GM20431 (cell line): Measurements from ENCODE around the gene CDK2.
"Not testable (repeated sequence)": the region's sequence is repeated elsewhere in the genome, so short reads cannot be mapped to it uniquely, and the experiment has no call there.

Source experiments
- in situ Hi-C: fragments of 300-500 bp; cut with MseI, MboI; formaldehyde crosslinking; loops from one replicate; pipeline ENCODE4 v1.15.0; 2020; ENCODE audit warnings: low sequenced_read_pairs; ENCODE audit not compliant: unreplicated experiment

CDK2 gene

DNA sequence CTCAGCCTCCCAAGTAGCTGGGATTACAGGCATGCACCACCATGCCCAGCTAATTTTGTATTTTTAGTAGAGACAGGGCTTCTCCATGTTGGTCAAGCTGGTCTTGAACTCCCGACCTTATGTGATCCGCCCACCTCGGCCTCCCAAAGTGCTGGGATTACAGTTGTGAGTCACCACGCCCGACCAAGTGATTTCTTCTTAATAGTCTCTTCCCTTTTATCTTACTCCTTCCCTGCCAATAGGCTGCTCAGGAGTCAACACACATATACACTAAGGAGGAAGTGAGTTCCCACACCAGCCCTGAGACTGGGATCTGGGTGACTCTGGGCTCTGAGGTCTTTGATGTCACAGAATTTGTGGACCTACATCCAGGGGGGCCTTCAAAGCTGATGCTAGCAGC, 36.7 kb downstream of the CDK2 start:
- in situ Hi-C loops = not testable (repeated sequence)

DNA sequence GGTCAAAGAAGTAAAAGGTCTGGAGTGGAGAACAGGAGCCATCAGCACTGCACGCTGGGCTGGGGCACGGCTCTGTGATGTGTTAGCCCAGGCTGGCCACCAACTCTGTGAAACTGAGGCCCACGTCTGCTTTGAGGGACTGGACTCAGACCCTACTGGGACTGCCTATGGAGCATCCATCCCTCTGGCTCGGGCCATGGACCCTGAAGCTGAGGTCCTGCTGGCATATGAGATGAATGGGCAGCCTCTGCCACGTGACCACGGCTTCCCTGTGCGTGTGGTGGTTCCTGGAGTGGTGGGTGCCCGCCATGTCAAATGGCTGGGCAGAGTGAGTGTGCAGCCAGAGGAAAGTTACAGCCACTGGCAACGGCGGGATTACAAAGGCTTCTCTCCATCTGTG, 37.6 kb downstream of the CDK2 start:
- in situ Hi-C loops = no loop called here

DNA sequence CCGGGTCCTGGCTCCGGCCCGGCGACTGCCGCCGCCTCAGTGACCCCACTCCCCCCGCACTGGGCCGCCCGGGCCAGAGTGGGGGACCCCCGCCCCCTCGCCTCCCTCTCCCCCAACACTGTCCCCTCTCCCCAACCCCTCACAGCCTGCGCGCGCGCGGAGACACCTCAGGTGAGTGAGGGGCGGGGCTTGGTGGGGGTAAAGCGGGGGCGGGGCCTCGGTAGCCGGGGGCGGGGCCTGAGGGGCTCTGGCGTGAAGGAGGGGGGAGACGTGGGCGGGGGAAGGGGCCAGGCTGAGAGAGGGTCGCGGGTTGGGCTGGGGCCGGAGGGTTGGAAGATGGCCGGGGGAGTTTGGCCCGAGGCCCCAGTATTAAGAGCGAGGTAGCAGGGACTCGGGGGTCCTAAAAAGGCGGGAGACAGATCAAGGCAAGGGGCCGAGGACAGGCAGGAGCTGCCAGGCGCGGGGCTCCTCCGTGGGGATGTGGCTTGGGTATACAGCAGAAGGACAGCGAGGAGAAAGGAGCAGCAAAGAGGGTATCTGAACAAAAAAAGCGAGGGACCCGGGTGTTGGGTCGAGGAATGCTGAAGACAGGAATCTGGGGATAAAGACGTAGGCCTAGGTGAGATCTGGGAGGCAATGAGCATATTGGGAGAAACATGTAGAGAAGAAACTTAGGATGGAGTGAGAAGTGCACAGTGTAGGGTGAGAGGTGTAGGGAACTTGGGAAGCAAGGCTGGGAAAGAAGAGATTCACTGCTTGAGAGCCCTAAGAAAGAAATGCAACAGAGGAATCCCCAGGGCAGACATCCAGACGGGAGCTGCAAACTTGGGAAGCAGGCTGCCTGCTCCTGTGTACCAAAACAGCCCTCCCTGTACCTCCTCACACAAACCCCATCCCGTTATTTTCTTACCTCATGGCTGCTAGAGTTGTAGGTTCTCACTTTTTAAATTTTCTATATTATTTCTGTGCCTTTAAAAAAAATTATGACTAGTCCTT, 41.2 kb downstream of the CDK2 start:
- in situ Hi-C loops = no loop called here

DNA sequence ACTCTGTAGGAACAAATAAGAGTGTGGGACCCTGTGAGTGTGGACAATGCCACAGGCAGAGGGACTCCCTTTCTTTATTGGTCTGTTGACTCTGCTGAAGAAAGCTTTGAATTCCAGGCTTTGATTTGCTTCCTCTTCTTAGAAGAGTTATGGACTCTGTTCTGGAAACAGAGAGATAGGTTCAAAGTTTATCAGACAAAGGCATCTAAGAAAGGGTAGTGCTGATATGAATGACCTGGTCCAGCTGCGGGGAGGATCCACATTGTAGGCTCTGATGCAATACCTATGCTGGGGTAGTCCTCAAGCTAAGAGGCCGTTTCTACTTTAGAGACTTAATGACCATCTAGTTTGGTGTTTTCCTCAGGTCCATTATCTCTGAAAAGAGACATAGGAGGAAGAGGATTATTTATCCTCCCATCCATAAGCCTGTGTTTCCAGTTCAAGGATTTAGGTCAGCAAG, 43.5 kb downstream of the CDK2 start:
- in situ Hi-C loops = no loop called here

DNA sequence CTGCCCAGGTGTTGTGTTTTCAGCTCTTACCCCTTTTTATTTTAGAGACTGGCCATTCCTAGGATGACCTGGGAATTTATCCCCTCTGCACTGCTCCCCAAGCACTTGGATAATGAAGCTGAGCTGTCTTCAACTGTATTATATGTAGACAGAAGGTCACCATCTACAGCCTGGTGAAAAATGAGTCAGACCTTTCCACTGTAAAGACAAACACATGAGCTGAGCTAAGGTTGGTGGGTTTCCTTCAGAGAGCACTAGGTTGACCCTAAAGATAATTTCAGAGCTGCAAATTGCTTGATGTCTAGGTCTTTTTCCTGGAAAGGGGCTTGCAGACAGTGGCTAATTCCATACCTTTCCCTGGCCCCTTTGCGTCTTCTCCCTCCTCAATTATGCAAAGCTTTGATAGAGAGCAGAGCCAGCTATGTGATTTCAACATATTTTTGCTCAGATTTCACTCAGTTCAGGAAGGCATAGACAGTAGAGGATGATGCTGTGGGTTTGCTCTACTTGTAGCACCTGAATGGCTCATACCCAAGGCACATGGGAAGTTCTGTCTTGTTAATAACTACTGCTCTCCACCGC, 45.0 kb downstream of the CDK2 start:
- in situ Hi-C loops = no loop called here

DNA sequence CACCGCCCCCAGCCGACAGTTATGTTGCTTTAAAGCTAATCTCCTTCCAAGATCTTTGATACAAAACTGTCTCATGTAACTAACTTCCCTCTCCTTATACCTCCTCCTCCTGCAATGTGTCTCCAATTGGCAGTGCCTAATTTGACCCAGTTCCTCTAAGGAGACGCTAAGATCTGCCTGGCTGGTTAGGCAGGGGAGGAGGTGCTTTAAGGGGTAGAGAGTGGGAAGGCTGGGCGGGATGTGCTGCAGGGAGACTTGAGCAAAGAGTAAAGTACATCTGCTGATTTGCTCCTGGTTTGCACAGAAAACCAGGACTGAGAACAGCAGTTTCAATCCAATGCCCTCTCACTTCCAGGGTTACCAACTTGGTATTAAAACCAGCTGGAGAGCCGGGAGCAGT, 46.9 kb downstream of the CDK2 start:
- in situ Hi-C loops = no loop called here

DNA sequence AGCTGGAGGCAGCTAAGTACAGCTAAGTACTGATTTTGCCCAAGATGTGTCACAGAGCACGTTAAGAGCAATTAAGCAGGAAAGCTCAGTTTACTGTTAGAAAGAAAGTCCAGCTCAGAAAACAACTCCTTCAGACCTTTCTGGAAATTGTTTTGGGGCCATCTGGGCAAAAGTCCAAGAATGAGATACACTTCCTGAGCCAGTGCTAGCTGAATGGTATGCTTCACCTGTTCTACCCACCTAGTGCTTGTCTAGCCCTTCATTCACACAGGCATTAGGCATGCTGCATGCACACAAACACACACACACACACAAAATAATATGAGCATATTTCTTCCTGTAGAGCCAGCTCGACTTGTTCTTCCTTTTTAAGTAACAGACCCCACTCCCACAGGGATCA, 47.6 kb downstream of the CDK2 start:
- in situ Hi-C loops = no loop called here

DNA sequence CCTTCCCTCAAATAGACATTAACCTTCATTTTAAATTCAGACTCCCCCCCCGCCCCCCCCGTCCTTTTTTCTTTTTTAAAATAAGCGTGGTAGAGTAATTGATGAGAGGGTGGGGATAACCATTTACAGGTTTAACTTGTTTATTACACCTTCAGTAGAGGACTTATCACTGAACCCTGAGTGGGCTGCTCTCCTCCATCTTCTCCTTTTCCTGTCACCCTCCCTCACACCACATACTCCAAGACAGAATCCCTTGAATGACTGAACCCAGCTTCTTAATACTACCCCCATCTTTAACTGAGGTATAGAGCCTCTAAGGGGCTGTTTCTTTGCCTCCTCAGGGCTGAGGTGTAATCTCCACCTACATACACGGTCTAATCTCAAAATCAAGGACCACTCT, 50.6 kb downstream of the CDK2 start:
- in situ Hi-C loops = no loop called here

DNA sequence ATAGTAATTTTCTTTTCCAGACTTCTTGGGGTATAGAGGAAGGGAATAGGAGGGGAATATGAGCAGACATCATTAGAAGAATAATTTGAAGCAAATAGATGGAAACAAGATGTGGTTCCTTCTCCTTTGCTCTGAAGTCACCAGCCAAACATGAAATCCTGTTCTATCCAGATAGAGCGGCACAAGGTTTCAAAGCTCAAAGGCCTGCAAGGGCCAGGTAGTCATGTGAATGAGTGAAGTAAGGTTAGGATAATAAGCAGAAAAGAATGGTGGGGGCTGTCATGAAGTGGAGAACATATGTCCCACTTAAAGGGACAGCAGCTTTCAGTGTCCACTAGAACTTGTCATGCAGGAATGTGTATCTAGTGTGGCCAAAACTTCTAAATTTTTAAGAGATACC, 51.7 kb downstream of the CDK2 start:
- in situ Hi-C loops = no loop called here

DNA sequence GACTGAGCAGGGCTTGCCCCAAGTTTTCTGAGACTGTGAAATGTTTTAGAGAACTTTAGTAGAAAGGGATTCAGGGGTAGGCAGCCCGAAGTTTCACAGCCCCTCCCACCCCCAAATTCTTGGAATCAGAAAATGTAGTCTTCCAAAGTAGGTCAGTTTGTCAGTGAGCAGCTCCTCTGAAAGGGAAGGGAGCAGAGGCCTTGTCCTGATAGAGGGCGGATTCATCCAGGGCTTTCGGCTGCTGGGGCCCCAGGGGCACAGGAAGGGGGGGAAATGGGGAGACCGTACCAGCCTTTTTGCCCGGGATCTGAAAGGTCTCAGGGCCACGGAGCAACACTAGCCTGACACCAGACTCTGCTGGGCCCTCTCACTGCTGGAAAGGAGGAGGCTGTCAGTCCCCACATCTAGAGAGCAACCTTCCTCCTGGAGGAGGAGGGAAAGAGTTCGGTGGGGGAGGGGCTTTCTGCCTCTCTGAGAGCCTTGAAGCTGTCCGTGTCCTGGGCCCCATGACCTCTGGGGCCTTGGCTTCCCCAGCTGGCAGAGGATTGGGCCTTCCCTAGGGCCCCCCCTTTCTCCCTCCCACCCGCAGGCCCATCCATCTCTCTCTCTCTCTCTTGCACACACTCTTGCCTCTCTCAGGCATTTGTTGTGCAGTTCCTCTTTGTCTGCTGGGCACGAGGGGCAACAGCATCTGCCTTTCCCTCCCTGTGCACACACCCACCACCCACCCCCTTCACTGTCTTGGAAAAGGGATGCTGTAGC, 54.0 kb downstream of the CDK2 start, which contains the start of gene IKZF4:
Gene IKZF4, plus strand, starts transcription at position 621 of the 762 bp plus-strand sequence. CDS start 451 bp downstream, outside the sequence.
- in situ Hi-C loops = no loop called here

DNA sequence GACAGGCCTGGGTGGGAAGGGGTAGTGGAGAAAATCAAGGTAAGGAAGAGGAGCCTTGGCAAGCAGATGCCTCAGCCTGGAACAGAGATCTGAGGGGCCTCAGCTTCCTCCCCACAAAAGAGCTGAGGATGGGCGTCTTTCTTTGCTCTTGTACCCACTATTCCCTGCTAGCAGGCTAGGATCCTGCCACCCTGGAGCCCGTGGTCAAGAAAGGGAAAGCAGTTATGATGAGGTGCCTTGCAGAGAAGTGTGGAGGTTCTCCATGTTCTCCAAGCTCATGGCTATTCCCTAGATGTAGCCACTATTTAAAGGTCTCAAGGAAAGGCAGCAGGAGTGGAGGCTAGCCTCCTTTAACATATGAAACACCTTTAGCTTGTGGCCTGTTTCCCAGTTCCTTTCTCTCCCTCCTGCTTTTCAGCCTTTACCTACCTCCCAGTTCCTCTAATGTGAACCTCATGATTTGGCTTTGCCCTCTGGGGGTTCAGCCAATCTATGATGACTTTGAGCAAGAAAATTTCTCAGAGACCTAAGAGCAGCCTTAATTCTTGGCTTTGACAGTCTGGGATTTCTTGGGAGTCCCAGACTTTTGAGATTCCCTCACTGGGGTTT, 55.4 kb downstream of the CDK2 start:
- in situ Hi-C loops = no loop called here
